Smooth muscle cell (in vitro differentiated cells): ENCODE results near the gene ULBP2. TPM values are rescaled to one million over a fixed set of nuclear protein-coding genes. Genes with fewer than 3 reads are reported as not detected.

ENCODE experiments used
- DNase-seq: peaks from one replicate; lab custom pipeline; 2025; ENCODE audit not compliant: unreplicated experiment; lab: John Stamatoyannopoulos, UW
- H2AFZ ChIP-seq: fragments of 200-600 bp; sonication (generic); 2 replicates; pipeline ENCODE4 v1.6.0; 2016; ENCODE audit warnings: antibody characterized with exemption, low read depth, mild to moderate bottlenecking
- H3F3A ChIP-seq: fragments of 200-600 bp; sonication (generic); 2 replicates; pipeline ENCODE4 v1.6.0; 2017; ENCODE audit warnings: antibody characterized with exemption, low read depth
- H3K27ac ChIP-seq: fragments of 200-600 bp; sonication (generic); 2 replicates; pipeline ENCODE4 v1.5.1; 2016; ENCODE audit warnings: low read depth, mild to moderate bottlenecking
- H3K27me3 ChIP-seq: fragments of 200-600 bp; sonication (generic); 2 replicates; pipeline ENCODE4 v1.6.1; 2016; ENCODE audit warnings: low read depth, mild to moderate bottlenecking
- H3K36me3 ChIP-seq: fragments of 200-600 bp; sonication (generic); 2 replicates; pipeline ENCODE4 v1.5.1; 2016; ENCODE audit warnings: low read depth
- H3K4me1 ChIP-seq: fragments of 200-600 bp; sonication (generic); 2 replicates; pipeline ENCODE4 v1.5.1; 2016; ENCODE audit warnings: low read depth
- H3K4me2 ChIP-seq: fragments of 200-600 bp; sonication (generic); 2 replicates; pipeline ENCODE4 v1.6.0; 2016; ENCODE audit warnings: mild to moderate bottlenecking
- H3K4me3 ChIP-seq: fragments of 200-600 bp; sonication (generic); 2 replicates; pipeline ENCODE4 v1.5.1; 2016; ENCODE audit warnings: mild to moderate bottlenecking
- H3K79me2 ChIP-seq: fragments of 200-600 bp; sonication (generic); 2 replicates; pipeline ENCODE4 v1.6.0; 2016; ENCODE audit warnings: low read depth, mild to moderate bottlenecking
- H3K9ac ChIP-seq: fragments of 200-600 bp; sonication (generic); 2 replicates; pipeline ENCODE4 v1.6.0; 2016; ENCODE audit warnings: low read depth
- H3K9me3 ChIP-seq: fragments of 200-600 bp; sonication (generic); replicated peaks from 2 replicates; pipeline ENCODE4 v1.5.1; 2016; ENCODE audit warnings: low read depth
- H4K20me1 ChIP-seq: fragments of 200-600 bp; sonication (generic); 2 replicates; pipeline ENCODE4 v1.6.0; 2016; ENCODE audit warnings: low read depth
- CTCF ChIP-seq: fragments of 200-600 bp; sonication (generic); IDR thresholded peaks from 2 replicates; pipeline ENCODE4 v1.5.1; 2017; ENCODE audit warnings: borderline replicate concordance, mild to moderate bottlenecking, antibody characterized with exemption; ENCODE audit not compliant: insufficient read depth, poor library complexity, severe bottlenecking
- WGBS: methylation state at CpG from one replicate; pipeline ENCODE4 v1.1.7; 2016; ENCODE audit warnings: low lambda C conversion rate; 5-methylcytosine and 5-hydroxymethylcytosine counted together
- polyA plus RNA-seq: library from polyadenylated mRNA; unstranded; fragments of >200 nt; fragmentation: Nextera tagmentation; extraction: Ambion mirVana; gene quantifications from 2 replicates; pipeline ENCODE4 v1.2.1, GENCODE V29; 2016
- total RNA-seq: library from RNA; depleted of rRNA; stranded (reverse); fragments of >200 nt; gene quantifications from 2 replicates; pipeline ENCODE4 v1.2.3, GENCODE V29; 2014

ULBP2 gene
- total and polyA plus RNA-seq, 2 experiments from 2014 or later: 8.8 to 11.7 TPM

GRCh38 chr6:149984773-149985172, 43.0 kb downstream of the ULBP2 start:
- 72% methylated on average over 5 of the region's 5 CpGs for WGBS
- Histone ChIP-seq H3F3A (no peaks in the 10 kb centered on the region), H4K20me1 (no peaks in the 10 kb centered on the region), H3K9ac (no peak overlapping the region), H3K36me3 (no peaks in the 10 kb centered on the region), H3K79me2 (no peaks in the 10 kb centered on the region), H3K4me3 (no peak overlapping the region), H2AFZ (no peak overlapping the region), H3K9me3 (no peaks in the 10 kb centered on the region), H3K27ac (no peak overlapping the region), H3K27me3 (peaks cover 88% of the 10 kb centered on the region), H3K4me2 (no peak overlapping the region), H3K4me1 (peaks cover 4% of the 10 kb centered on the region)
- DNase-seq: no peak
- no peak for TF ChIP-seq CTCF

GRCh38 chr6:149985481-149985937, 43.7 kb downstream of the ULBP2 start:
- H3K9me3 ChIP-seq: no peaks in the 10 kb centered on the region
- H3K4me2 ChIP-seq: no peak overlapping the region
- no peaks in the 10 kb centered on the region for H3K79me2 ChIP-seq
- DNase-seq: no peak
- no peak for TF ChIP-seq CTCF
- no peaks in the 10 kb centered on the region for H4K20me1 ChIP-seq
- 19% methylated on average over 5 of the region's 5 CpGs for WGBS
- H3K27ac ChIP-seq: no peak overlapping the region
- H3K36me3 ChIP-seq: no peaks in the 10 kb centered on the region
- H3K27me3 ChIP-seq: peaks cover 89% of the 10 kb centered on the region
- no peak overlapping the region for H2AFZ ChIP-seq
- H3K4me1 ChIP-seq: peaks cover 9% of the 10 kb centered on the region
- no peak overlapping the region for H3K4me3 ChIP-seq
- no peaks in the 10 kb centered on the region for H3F3A ChIP-seq
- no peak overlapping the region for H3K9ac ChIP-seq

GRCh38 chr6:149987602-149988107, 45.8 kb downstream of the ULBP2 start:
- Histone ChIP-seq H3K36me3 (no peaks in the 10 kb centered on the region), H3K9ac (no peak overlapping the region), H3F3A (no peaks in the 10 kb centered on the region), H4K20me1 (no peaks in the 10 kb centered on the region), H3K27me3 (peaks cover 93% of the 10 kb centered on the region), H3K4me3 (no peak overlapping the region), H3K4me1 (peaks cover 11% of the 10 kb centered on the region), H3K79me2 (no peaks in the 10 kb centered on the region), H3K9me3 (no peaks in the 10 kb centered on the region), H3K4me2 (no peak overlapping the region), H2AFZ (no peak overlapping the region), H3K27ac (no peak overlapping the region)
- no peak for TF ChIP-seq CTCF
- 60% methylated on average over 2 of the region's 2 CpGs for WGBS
- DNase-seq: no peak
